GM21515 (cell line): ENCODE data around the gene ACP4.
"Not testable (repeated sequence)": the region's sequence is repeated elsewhere in the genome, so short reads cannot be mapped to it uniquely, and the experiment has no call there.

Experiments
- ATAC-seq: cut with Tn5 transposase; IDR thresholded peaks from one replicate; pipeline ENCODE4 v1.9.1; 2021; ENCODE audit not compliant: unreplicated experiment

Gene ACP4

DNA sequence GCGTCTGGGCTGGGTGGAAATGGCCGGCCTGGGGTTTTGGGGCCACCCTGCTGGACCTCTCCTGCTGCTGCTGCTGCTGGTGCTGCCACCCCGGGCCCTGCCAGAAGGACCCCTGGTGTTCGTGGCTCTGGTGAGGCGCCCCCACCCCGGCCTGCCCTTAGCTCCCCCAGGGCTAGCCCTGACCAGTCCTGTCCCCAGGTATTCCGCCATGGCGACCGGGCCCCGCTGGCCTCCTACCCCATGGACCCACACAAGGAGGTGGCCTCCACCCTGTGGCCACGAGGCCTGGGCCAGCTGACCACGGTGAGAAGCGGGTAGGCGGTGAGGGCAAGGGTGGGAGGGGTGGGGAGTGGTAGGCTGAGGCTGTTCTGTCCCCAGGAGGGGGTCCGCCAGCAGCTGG, at the start of gene ACP4:
TSS of gene ACP4 (plus strand) at position 20 of the 400 bp plus-strand sequence. CDS start at position 20, 0 bp downstream.
- ATAC-seq, result no peak

- no peak for ATAC-seq
These were observed 48.9 kb upstream of the ACP4 start for GRCh38 chr19:50741179-50741933.

- no peak for ATAC-seq
These were observed 46.7 kb upstream of the ACP4 start for GRCh38 chr19:50743537-50743936.

DNA sequence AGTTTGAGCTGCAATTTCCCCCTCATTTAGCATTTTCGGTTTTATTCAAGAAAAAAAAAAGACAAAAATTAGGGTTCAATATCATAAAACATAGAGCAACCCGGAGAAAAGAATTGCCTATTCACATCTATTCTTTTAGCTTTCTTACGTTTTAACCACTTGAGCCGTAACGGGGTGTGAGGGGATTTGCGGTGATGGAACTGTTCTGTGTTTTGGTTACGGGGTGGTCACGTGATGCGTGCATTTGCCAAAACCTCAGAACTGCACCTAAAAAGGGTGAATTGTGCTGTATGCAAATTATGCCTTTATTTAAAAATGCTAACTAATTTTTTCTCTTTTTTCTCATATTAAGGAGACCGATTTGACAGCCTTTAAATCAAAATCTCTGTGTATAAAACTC, 45.0 kb upstream of the ACP4 start:
- ATAC-seq, result no peak

DNA sequence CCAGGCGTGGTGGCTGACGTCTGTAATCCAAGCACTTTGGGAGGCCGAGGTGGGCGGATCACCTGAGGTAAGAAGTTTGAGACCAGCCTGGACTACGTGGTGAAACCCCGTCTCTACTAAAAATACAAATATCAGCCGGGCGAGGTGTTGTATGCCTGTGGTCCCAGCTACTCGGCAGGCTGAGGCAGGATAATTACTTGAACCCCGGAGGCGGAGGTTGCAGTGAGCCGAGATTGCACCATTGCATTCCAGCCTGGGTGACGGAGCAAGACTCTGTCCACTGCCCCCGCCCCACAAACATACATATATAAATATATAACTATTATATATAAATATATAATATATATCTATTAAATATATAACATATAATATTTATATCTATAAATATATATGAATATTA, 43.1 kb upstream of the ACP4 start:
- not testable (repeated sequence) for ATAC-seq

DNA sequence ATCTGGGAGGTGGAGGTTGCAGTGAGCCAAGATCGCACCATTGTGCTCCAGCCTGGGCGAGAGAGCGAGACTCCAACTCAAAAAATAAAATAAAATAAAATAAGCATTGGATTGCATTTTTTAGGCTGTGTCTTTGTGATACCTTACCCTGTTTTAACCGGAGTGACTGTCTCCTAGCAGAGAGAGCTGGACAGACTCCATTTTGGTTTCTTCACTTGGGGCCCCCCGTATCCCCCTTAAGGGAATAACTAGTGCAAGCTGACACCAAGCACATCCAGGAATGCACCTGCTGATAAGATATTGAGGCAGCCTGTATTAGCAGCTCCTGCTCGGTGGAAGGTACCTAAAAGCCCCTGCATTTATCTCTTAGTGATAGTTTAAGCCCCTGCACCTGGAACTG, 40.7 kb upstream of the ACP4 start:
- ATAC-seq, result no peak

- no peak for ATAC-seq
These were observed 40.2 kb upstream of the ACP4 start for GRCh38 chr19:50750010-50750409.

DNA sequence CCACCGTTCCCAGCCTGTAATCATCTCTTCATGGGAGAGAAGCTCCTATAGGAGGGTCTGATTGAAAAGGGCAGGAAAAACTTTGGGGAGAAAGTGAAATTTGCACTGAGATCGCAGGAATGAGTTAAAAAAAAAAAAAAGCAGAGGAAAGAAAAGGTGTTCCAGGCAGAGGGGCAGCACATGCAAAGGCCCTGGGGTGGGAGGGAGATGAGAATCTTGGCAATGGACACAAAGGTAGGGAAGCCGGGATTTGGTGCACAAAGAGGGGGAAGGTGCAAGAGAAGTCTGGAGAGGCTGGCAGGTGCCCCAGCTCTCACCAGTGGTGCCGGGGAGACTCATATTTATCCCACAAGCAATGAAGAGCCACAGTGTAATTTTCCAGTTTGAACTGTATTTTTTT, 36.3 kb upstream of the ACP4 start:
- no peak for ATAC-seq

- not testable (repeated sequence) for ATAC-seq
These were observed 34.0 kb upstream of the ACP4 start for GRCh38 chr19:50756244-50756643.

DNA sequence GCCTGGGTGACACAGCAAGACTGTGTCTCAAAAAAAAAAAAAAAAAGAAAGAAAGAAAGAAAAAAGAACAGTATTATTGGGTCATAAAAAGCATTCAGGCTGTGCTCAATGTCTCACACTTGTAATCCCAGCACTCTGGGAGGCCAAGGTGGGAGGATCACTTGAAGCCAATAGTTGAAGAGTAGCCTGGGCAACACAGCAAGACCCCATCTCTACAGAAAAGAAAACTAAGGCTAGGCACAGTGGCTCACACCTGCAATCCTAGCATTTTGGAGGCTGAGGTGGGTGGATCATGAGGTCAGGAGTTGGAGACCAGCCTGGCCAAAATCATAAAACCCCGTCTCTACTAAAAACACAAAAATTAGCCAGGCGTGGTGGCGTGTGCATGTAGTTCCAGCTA, 32.6 kb upstream of the ACP4 start:
- ATAC-seq, result not testable (repeated sequence)

GRCh38 chr19:50759076-50759475, 31.1 kb upstream of the ACP4 start:
- ATAC-seq, result not testable (repeated sequence)

DNA sequence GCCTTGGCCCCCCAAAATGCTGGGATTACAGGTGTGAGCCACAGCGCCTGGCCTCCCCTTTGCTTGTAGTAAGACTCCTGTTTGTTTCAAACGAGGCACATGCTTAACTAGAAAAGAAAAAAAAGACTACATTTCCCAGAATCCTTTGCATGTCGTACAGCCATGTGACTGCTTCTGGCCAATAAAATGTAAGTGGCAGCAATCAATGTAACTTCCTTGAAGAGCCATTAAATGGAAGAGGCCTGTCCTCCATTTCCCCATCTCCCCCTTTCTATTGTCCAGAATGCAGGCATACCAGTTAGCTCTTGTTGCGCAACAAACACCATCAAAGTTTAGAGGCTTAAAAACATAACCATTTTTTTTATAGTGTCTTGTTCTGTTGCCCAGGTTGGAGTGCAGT, 30.3 kb upstream of the ACP4 start:
- ATAC-seq, result no peak

GRCh38 chr19:50761501-50761900, 28.7 kb upstream of the ACP4 start:
- ATAC-seq, result not testable (repeated sequence)

DNA sequence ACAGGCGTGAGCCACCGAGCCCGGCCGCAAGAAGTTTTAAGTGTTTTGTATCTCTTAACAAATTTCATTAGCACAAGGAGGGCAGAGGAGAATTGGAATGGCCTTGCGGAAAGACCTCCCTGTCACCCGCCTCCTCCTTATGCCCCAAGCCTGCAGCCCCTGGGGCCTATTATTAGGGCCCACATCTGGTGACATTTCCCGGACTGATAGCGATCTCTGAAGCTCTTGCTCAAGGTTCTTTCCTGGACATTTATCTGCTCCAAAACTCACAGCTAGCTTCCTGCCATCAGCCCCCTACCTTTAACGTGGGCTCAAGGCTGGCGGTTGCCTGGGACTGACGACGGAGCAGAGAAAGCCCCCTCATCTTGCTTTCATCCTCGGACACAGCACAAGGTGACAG, 26.7 kb upstream of the ACP4 start:
- ATAC-seq, result not testable (repeated sequence)

- no peak for ATAC-seq
These were observed 25.8 kb upstream of the ACP4 start for GRCh38 chr19:50764409-50764808.

GRCh38 chr19:50766746-50767145, 23.5 kb upstream of the ACP4 start:
- not testable (repeated sequence) for ATAC-seq

DNA sequence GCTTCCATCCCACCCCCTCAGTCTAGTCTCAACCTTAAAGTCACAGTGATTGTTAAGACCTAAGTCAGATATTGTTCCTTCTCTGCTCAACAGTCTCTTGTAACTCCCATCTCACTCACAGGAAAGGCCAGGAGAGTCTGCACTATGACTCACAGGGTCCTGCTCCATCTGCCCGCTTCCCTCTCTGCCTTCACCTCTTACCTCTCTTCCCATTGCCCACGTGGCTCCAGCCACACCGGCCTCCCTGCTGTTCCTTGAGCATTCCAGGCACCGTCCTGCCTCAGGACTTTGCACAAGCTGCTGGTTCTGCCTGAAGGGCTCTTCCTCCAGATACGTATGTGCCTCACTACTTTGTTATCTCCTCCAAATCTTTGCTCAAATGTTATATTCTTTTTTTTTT, 23.0 kb upstream of the ACP4 start:
- ATAC-seq, result not testable (repeated sequence)

GRCh38 chr19:50768277-50768676, 21.9 kb upstream of the ACP4 start:
- no peak for ATAC-seq

DNA sequence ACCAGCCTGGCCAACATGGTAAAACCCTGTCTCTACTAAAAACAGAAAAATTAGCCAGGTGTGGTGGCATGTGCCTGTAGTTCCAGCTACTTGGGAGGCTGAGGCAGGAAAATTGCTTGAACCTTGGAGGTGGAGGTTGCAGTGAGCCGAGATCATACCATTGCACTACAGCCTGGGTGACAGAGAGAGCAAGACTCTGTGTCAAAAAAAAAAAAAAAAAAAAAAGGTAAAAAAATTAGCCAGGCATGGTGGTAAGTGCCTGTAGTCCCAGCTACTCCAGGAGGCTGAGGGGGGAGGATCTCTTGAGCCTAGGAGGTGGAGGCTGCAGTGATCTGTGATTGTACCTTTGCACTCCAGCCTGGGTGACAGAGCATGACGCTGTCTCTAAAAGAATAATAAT, 20.1 kb upstream of the ACP4 start, which contains the start of gene GPR32:
TSS of gene GPR32 (plus strand) at position 301 of the 400 bp plus-strand sequence. CDS start 137 bp downstream, outside the sequence.
- not testable (repeated sequence) for ATAC-seq

DNA sequence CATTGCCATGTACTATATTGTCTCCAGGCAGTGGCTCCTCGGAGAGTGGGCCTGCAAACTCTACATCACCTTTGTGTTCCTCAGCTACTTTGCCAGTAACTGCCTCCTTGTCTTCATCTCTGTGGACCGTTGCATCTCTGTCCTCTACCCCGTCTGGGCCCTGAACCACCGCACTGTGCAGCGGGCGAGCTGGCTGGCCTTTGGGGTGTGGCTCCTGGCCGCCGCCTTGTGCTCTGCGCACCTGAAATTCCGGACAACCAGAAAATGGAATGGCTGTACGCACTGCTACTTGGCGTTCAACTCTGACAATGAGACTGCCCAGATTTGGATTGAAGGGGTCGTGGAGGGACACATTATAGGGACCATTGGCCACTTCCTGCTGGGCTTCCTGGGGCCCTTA, 19.3 kb upstream of the ACP4 start:
- ATAC-seq, result no peak

GRCh38 chr19:50772476-50772875, 17.7 kb upstream of the ACP4 start:
- no peak for ATAC-seq

GRCh38 chr19:50772912-50773311, 17.3 kb upstream of the ACP4 start:
- not testable (repeated sequence) for ATAC-seq

- ATAC-seq, result not testable (repeated sequence)
These were observed 16.8 kb upstream of the ACP4 start for GRCh38 chr19:50773454-50773853.
